ENCODE measurements around the gene SPACA5.
"Not testable (repeated sequence)": the region's sequence is repeated elsewhere in the genome, so short reads cannot be mapped to it uniquely, and the experiment has no call there.

The SPACA5 gene

DNA sequence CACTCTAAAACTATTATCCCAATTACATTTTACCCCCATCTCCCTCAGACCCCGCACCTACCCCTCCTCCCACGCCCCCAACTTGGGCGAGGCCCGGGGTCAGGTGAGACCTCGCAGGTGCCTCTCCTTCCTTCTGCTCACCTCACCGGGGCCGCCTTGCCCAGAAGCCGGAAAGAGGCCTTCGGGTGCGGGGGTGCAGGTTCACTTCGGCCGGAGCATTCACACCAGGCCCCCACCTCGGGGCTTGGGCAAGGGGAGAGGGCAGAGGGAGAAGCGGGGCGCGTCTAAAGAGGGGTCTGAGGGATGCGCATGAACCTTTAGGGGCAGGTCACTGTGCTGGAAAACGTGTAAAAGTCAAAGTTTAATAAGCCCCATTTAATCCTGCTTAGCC, 3.4 kb upstream of the SPACA5 start:
- H3K9me3 ChIP-seq (ENCODE audit: insufficient read depth, low read length): no peaks in the 10 kb centered on the region
- peak overlapping the region; percentile 75 for H3K27ac ChIP-seq (ENCODE audit: low read length)
- peaks cover 5% of the 10 kb centered on the region for H3K4me1 ChIP-seq (ENCODE audit: low read length)
- peaks cover 29% of the 10 kb centered on the region for H3K36me3 ChIP-seq (replicated peaks; ENCODE audit: low read depth, low read length)
- H2AFZ ChIP-seq (ENCODE audit: low read depth, low read length): peak overlapping the region; percentile 66; the same call in 1 of the 2 replicates
- peak overlapping the region; percentile 83 for H3K4me2 ChIP-seq (ENCODE audit: low read length)
- H3K4me3 ChIP-seq (ENCODE audit: low read length): peak overlapping the region; percentile 99
- H3K27me3 ChIP-seq (ENCODE audit: low read depth, low read length): no peaks in the 10 kb centered on the region
- peaks cover 32% of the 10 kb centered on the region for H3K79me2 ChIP-seq (ENCODE audit: low read length)
- H4K20me1 ChIP-seq (ENCODE audit: insufficient read depth, low read length): no peaks in the 10 kb centered on the region
- H3K9ac ChIP-seq (ENCODE audit: low read length): peak overlapping the region; percentile 96
- TF ChIP-seq, protein P1, sequence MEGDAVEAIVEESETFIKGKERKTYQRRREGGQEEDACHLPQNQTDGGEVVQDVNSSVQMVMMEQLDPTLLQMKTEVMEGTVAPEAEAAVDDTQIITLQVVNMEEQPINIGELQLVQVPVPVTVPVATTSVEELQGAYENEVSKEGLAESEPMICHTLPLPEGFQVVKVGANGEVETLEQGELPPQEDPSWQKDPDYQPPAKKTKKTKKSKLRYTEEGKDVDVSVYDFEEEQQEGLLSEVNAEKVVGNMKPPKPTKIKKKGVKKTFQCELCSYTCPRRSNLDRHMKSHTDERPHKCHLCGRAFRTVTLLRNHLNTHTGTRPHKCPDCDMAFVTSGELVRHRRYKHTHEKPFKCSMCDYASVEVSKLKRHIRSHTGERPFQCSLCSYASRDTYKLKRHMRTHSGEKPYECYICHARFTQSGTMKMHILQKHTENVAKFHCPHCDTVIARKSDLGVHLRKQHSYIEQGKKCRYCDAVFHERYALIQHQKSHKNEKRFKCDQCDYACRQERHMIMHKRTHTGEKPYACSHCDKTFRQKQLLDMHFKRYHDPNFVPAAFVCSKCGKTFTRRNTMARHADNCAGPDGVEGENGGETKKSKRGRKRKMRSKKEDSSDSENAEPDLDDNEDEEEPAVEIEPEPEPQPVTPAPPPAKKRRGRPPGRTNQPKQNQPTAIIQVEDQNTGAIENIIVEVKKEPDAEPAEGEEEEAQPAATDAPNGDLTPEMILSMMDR (IDR thresholded peaks at IDR 0.05; ENCODE audit: low read depth, low read length): no peak
- no peak for TF ChIP-seq EZH2phosphoT487 (IDR thresholded peaks at IDR 0.05; ENCODE audit: low read depth)

GRCh38 chrX:48003758-48004457, 2.9 kb upstream of the SPACA5 start, which contains the start of gene ZNF182:
Gene ZNF182, minus strand, starts transcription at chrX:48003989. Its CDS starts 1,380 bp downstream, at chrX:48002609.
- H3K27me3 ChIP-seq (ENCODE audit: low read depth, low read length): no peaks in the 10 kb centered on the region
- no peaks in the 10 kb centered on the region for H3K9me3 ChIP-seq (ENCODE audit: insufficient read depth, low read length)
- H2AFZ ChIP-seq (ENCODE audit: low read depth, low read length): peak within 1 kb of the TSS; percentile 66; the same call in 1 of the 2 replicates
- peaks cover 26% of the 10 kb centered on the region for H3K36me3 ChIP-seq (replicated peaks; ENCODE audit: low read depth, low read length)
- peak within 1 kb of the TSS; percentile 96 for H3K9ac ChIP-seq (ENCODE audit: low read length)
- H3K4me1 ChIP-seq (ENCODE audit: low read length): peaks cover 5% of the 10 kb centered on the region
- H3K79me2 ChIP-seq (ENCODE audit: low read length): peaks cover 32% of the 10 kb centered on the region
- no peaks in the 10 kb centered on the region for H4K20me1 ChIP-seq (ENCODE audit: insufficient read depth, low read length)
- peak within 1 kb of the TSS; percentile 75 for H3K27ac ChIP-seq (ENCODE audit: low read length)
- H3K4me2 ChIP-seq (ENCODE audit: low read length): peak within 1 kb of the TSS; percentile 83
- TF ChIP-seq, protein P1 (IDR thresholded peaks at IDR 0.05; ENCODE audit: low read depth, low read length): no peak
- no peak for TF ChIP-seq EZH2phosphoT487 (IDR thresholded peaks at IDR 0.05; ENCODE audit: low read depth)
- peak within 1 kb of the TSS; percentile 99 for H3K4me3 ChIP-seq (ENCODE audit: low read length)

GRCh38 chrX:48009445-48009960, 2.7 kb downstream of the SPACA5 start:
- not testable (repeated sequence) for H3K27ac ChIP-seq (ENCODE audit: low read length); H3K36me3 ChIP-seq (replicated peaks; ENCODE audit: low read depth, low read length); H3K9me3 ChIP-seq (ENCODE audit: insufficient read depth, low read length); H3K4me2 ChIP-seq (ENCODE audit: low read length); H3K79me2 ChIP-seq (ENCODE audit: low read length); H3K9ac ChIP-seq (ENCODE audit: low read length); H3K4me1 ChIP-seq (ENCODE audit: low read length); H4K20me1 ChIP-seq (ENCODE audit: insufficient read depth, low read length); H2AFZ ChIP-seq (ENCODE audit: low read depth, low read length); H3K4me3 ChIP-seq (ENCODE audit: low read length); H3K27me3 ChIP-seq (ENCODE audit: low read depth, low read length)

DNA sequence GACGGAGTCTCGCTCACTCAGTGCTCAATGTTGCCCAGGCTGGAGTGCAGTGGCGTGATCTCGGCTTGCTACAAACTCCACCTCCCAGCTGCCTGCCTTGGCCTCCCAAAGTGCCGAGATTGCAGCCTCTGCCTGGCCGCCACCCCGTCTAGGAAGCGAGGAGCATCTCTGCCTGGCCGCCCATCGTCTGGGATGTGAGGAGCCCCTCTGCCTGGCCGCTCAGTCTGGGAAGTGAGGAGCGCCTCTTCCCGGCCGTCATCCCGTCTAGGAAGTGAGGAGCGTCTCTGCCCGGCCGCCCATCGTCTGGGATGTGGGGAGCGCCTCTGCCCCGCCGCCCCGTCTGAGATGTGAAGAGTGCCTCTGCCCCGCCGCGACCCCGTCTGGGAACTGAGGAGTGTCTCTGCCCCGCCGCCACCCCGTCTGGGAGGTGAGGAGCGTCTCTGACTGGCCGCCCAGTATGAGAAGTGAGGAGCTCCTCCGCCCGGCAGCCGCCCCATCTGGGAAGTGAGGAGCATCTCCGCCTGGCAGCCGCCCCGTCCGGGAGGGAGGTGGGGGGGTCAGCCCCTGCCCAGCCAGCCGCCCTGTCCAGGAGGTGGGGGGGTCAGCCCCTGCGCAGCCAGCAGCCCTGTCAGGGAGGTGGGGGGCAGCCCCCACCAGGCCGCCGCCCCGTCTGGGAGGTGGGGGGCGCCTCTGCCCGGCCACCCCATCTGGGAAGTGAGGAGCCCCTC, 10.0 kb downstream of the SPACA5 start:
- H3K27ac ChIP-seq (ENCODE audit: low read length); H3K9me3 ChIP-seq (ENCODE audit: insufficient read depth, low read length); H3K4me1 ChIP-seq (ENCODE audit: low read length); H4K20me1 ChIP-seq (ENCODE audit: insufficient read depth, low read length); H3K9ac ChIP-seq (ENCODE audit: low read length); H3K79me2 ChIP-seq (ENCODE audit: low read length); H3K4me2 ChIP-seq (ENCODE audit: low read length); H3K36me3 ChIP-seq (replicated peaks; ENCODE audit: low read depth, low read length); H3K4me3 ChIP-seq (ENCODE audit: low read length); H2AFZ ChIP-seq (ENCODE audit: low read depth, low read length); H3K27me3 ChIP-seq (ENCODE audit: low read depth, low read length): not testable (repeated sequence)

DNA sequence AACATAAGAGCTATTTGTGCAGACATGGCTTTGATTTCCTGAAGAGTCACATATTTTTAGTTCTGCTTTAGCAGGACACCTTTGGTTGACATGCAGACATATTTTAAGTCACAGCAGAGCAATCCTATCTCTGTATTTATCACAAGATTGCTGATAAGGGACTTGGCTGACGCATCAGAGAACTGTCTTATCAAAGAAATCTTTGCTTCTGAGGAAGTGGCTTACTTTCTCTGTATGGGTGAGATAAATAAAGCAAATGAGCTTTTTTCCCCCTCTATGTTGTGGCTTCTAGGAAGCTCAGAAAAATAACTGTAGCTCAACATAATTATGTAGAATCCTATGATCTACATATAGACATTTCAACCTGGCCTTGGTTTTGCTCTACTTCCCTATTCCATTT, 13.1 kb downstream of the SPACA5 start:
- H3K4me3 ChIP-seq (ENCODE audit: low read length); H3K36me3 ChIP-seq (replicated peaks; ENCODE audit: low read depth, low read length); H3K4me2 ChIP-seq (ENCODE audit: low read length); H3K27me3 ChIP-seq (ENCODE audit: low read depth, low read length); H4K20me1 ChIP-seq (ENCODE audit: insufficient read depth, low read length); H3K27ac ChIP-seq (ENCODE audit: low read length); H2AFZ ChIP-seq (ENCODE audit: low read depth, low read length); H3K79me2 ChIP-seq (ENCODE audit: low read length); H3K9ac ChIP-seq (ENCODE audit: low read length); H3K4me1 ChIP-seq (ENCODE audit: low read length); H3K9me3 ChIP-seq (ENCODE audit: insufficient read depth, low read length): not testable (repeated sequence)

GRCh38 chrX:48020472-48020871, 13.7 kb downstream of the SPACA5 start:
- not testable (repeated sequence) for H4K20me1 ChIP-seq (ENCODE audit: insufficient read depth, low read length); H3K9me3 ChIP-seq (ENCODE audit: insufficient read depth, low read length); H3K36me3 ChIP-seq (replicated peaks; ENCODE audit: low read depth, low read length); H3K27me3 ChIP-seq (ENCODE audit: low read depth, low read length); H3K79me2 ChIP-seq (ENCODE audit: low read length); H3K4me1 ChIP-seq (ENCODE audit: low read length)
- peak overlapping the region; percentile 94 for H2AFZ ChIP-seq (ENCODE audit: low read depth, low read length)
- H3K9ac ChIP-seq (ENCODE audit: low read length): peak overlapping the region; percentile 87
- peak overlapping the region; percentile 66 for H3K27ac ChIP-seq (ENCODE audit: low read length)
- H3K4me2 ChIP-seq (ENCODE audit: low read length): peak overlapping the region; percentile 76
- peak overlapping the region; percentile 88 for H3K4me3 ChIP-seq (ENCODE audit: low read length)

Data from OCI-LY3 (cell line).